ENCODE data around the gene PITPNM1. TPM values are rescaled to one million over a fixed set of nuclear protein-coding genes. Genes with fewer than 3 reads are reported as not detected.

The PITPNM1 gene
- total and polyA plus RNA-seq, 7 donors: 3.2 to 69.1 (median 16.0) TPM

DNA sequence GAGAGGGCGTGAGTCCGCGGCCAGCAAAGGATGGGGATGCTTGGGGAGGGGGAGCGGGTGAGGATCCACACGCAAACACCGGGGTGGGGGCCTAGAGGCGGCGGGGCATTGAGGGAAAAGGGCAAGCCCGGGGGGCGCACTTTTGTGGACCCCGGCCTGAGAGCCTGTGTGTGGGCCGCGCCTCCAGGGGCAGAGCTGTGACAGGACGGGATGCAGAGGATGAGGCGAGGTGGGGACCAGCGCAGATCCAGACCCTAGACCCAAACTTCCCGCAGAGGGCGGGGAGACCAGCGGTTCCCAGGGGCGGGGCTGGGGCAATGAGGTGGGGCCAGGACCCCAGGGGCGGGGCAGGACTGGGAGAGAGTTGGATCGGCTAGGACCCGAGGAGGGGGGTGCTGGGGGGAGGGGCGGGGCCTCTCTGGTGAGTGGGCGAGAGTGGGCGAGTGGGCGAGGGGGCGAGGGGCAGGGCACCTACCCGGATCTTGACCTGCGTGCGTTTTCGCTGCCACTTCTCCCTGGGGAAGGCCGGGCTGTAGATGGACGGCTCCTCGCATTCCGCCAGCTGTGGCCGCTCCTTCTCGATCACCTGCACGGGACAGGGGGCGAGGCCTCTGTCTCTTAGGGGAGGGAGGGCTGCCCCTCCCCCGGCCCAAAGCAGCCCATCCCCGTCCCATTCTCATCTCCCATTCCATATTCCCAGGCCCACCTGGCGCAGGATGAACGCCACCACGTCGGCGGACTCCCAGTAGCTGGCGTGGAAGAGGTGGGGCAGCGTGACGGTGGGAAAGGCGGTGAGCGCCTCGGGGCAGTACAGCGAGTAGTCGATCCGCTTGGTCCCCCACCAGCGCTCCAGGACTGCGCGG, 10.6 kb downstream of the PITPNM1 start:
- H3K36me3 ChIP-seq: peaks cover 0 to 41% (median 11%) of the 10 kb centered on the region in 4 donors

DNA sequence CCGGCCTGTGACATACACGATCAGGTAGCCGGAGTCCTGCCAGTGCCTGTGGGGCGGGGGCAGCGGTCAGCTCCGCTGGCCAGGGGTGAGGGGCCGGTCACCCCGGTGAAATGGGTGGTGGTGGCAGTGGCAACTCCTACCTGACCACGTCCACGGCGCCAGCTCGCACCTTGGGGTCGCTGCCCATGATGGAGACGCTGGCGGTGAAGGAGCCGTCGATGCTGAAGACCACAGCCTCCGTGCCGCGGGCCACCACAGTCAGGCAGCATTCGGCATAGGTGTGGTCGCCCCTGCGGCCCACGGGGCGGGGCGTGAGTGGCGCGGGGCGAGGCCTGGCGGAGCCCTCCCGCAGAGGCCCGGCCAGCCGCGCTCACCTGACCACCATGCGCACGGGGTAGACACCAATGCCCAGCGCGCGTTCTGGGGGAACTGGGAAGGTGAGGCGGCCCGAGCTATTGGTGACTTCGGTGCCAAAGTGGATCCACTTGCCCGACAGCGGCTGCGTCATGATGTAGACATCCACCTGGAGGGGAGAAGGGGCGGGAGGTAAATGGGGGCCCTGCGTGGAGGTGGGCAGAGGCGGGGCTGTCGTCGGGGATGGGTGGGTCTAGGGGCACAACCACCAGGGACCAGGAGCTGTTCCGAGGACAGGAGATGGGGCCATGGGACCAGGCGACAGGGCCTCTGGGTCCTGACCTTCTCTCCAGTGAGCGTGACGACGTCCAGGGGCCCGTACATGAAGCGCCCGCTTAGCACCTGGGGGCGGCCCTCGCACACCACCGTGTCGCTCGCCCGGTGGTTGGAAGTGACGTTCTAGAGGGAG, 11.4 kb downstream of the PITPNM1 start:
- DNase-seq: no peak
- H3K27me3 ChIP-seq: no peaks in the 10 kb centered on the region
- WGBS, 2 donors: 96% methylated on average over 65 of the region's 65 CpGs
- H3K9me3 ChIP-seq: no peaks in the 10 kb centered on the region
- intact Hi-C loops (cut with DNase I): no loop called here
- peaks cover 5 to 49% (median 13%) of the 10 kb centered on the region in 4 donors for H3K36me3 ChIP-seq
- TF ChIP-seq, protein P1, sequence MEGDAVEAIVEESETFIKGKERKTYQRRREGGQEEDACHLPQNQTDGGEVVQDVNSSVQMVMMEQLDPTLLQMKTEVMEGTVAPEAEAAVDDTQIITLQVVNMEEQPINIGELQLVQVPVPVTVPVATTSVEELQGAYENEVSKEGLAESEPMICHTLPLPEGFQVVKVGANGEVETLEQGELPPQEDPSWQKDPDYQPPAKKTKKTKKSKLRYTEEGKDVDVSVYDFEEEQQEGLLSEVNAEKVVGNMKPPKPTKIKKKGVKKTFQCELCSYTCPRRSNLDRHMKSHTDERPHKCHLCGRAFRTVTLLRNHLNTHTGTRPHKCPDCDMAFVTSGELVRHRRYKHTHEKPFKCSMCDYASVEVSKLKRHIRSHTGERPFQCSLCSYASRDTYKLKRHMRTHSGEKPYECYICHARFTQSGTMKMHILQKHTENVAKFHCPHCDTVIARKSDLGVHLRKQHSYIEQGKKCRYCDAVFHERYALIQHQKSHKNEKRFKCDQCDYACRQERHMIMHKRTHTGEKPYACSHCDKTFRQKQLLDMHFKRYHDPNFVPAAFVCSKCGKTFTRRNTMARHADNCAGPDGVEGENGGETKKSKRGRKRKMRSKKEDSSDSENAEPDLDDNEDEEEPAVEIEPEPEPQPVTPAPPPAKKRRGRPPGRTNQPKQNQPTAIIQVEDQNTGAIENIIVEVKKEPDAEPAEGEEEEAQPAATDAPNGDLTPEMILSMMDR (IDR thresholded peaks at IDR 0.05): no peak
- TF ChIP-seq POLR2AphosphoS5 (IDR thresholded peaks at IDR 0.05): no peak
- no peak overlapping the region for H3K4me3 ChIP-seq
- H3K27ac ChIP-seq: no peak overlapping the region
- no peaks in the 10 kb centered on the region for H3K4me1 ChIP-seq

More for the DNA sequence above, 10.6 kb downstream of the PITPNM1 start:
- no peak for DNase-seq
- H3K4me3 ChIP-seq: no peak overlapping the region
- no peak overlapping the region for H3K27ac ChIP-seq
- H3K4me1 ChIP-seq: no peaks in the 10 kb centered on the region
- no peak for TF ChIP-seq POLR2A (IDR thresholded peaks at IDR 0.05)
- 92 to 93% methylated on average over 59 of the region's 59 CpGs for WGBS, 2 donors
- H3K27me3 ChIP-seq: no peaks in the 10 kb centered on the region
- no peaks in the 10 kb centered on the region for H3K9me3 ChIP-seq
- intact Hi-C loops (cut with DNase I): no loop called here

DNA sequence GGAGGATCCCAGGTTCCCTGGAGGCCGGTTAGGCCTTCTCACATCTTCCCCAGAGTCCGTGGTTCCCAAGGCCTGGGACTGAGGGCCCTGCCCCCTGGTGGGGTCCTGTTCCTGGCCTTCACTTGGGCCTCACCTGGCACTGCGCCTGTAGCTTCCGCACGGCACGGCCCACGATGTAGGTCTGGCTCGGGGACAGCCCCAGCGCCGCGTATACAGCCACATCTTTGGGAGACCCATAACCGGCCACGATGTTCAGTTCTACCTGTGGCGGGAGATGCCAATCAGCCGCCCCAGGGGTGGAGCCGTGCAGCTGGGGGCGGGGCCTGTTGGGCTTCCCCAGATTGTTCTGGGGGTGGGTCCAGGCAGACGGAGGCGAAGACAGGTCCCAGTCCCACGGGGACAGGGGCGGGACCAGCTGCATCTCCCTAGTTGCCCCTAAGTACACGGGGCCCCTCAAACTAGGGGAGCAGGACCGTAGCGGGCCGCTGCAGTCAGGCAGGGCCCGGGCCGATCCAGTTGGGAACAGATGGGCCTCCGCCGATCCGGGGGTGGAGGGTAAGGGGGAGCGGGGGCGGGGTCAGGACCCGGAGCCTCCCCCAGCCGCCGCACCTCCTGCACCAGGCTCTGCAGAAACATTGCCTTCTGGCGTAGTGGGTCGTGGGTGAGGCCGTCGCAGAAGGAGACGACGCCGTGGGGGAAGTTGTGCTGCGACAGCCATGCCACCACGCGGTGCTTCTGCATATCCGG, 12.2 kb downstream of the PITPNM1 start:
- 87 to 88% methylated on average over 46 of the region's 46 CpGs for WGBS, 2 donors
- peaks cover 5 to 55% (median 13%) of the 10 kb centered on the region in 4 donors for H3K36me3 ChIP-seq
- intact Hi-C loops (cut with DNase I): no loop called here
- no peaks in the 10 kb centered on the region for H3K9me3 ChIP-seq
- no peaks in the 10 kb centered on the region for H3K27me3 ChIP-seq
- H3K4me1 ChIP-seq: no peaks in the 10 kb centered on the region
- peak; percentile 65 for DNase-seq
- H3K27ac ChIP-seq: no peak overlapping the region
- TF ChIP-seq POLR2A (IDR thresholded peaks at IDR 0.05): no peak
- TF ChIP-seq EP300 (IDR thresholded peaks at IDR 0.05): no peak
- TF ChIP-seq, protein P1 (IDR thresholded peaks at IDR 0.05): no peak
- TF ChIP-seq POLR2AphosphoS5 (IDR thresholded peaks at IDR 0.05): no peak
- H3K4me3 ChIP-seq: no peak overlapping the region

DNA sequence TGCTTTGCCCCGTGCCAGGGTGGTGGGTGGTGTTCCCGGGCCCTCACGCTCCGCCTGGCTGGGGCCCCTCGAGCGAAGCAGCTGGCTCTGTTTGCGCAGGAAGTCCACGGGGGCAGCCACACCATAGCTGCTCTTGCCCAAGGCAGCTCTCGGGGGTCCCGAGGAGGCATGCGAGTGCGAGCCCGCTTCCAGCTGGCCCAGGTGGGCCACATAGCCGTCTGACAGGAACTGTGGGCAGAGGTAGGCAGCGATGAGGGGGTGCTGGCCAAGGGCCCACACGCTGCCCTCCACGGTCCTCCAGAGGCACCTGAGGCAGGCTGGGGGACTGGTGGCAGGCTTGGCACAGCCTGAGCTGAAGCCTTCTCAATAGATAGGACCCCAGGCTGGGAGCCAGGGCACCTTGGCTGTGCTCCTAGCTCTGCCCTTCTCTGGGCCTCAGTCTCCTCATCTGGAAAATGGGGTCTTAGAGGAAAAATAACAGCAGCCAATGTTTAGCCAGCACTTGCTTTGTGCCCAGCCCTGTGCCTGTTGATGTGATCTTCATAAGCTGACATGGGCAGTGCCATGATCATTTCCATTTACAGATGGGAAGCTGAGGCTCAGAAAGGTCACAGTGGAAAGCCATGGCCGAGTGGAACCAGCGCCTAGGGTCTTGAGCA, 13.0 kb downstream of the PITPNM1 start:
- H3K4me3 ChIP-seq: no peak overlapping the region
- TF ChIP-seq, protein P1 (IDR thresholded peaks at IDR 0.05): no peak
- TF ChIP-seq EP300 (IDR thresholded peaks at IDR 0.05) (no peak), POLR2AphosphoS5 (IDR thresholded peaks at IDR 0.05) (no peak), POLR2A (IDR thresholded peaks at IDR 0.05) (no peak)
- H3K36me3 ChIP-seq: peaks cover 5 to 62% (median 13%) of the 10 kb centered on the region in 4 donors
- no peak overlapping the region for H3K27ac ChIP-seq
- H3K27me3 ChIP-seq: no peaks in the 10 kb centered on the region
- 89 to 91% methylated on average over 19 of the region's 19 CpGs for WGBS, 2 donors
- intact Hi-C loops (cut with DNase I): no loop called here
- H3K9me3 ChIP-seq: no peaks in the 10 kb centered on the region
- no peaks in the 10 kb centered on the region for H3K4me1 ChIP-seq
- no peak for DNase-seq

Measured in sigmoid colon (tissue), 7 donors.